ENCODE results near the gene ATXN1L.
"Not testable (repeated sequence)": the region's sequence is repeated elsewhere in the genome, so short reads cannot be mapped to it uniquely, and the experiment has no call there.

The ATXN1L gene

GRCh38 chr16:71853413-71853812, 7.6 kb downstream of the ATXN1L start:
- H3K4me3 ChIP-seq (ENCODE audit: low read depth, low read length) = no peak overlapping the region
- no peak for TF ChIP-seq CTCF (IDR thresholded peaks at IDR 0.05; ENCODE audit: low read depth, low read length)

GRCh38 chr16:71854369-71854948, 8.7 kb downstream of the ATXN1L start:
- H3K4me3 ChIP-seq (ENCODE audit: low read depth, low read length) = no peak overlapping the region
- no peak for TF ChIP-seq CTCF (IDR thresholded peaks at IDR 0.05; ENCODE audit: low read depth, low read length)

- no peak for TF ChIP-seq CTCF (IDR thresholded peaks at IDR 0.05; ENCODE audit: low read depth, low read length)
- no peak overlapping the region for H3K4me3 ChIP-seq (ENCODE audit: low read depth, low read length)
Observed at GRCh38 chr16:71855937-71856662, 10.3 kb downstream of the ATXN1L start.

GRCh38 chr16:71859762-71860521, 14.2 kb downstream of the ATXN1L start:
- no peak for TF ChIP-seq CTCF (IDR thresholded peaks at IDR 0.05; ENCODE audit: low read depth, low read length)
- H3K4me3 ChIP-seq (ENCODE audit: low read depth, low read length) = no peak overlapping the region

- no peak overlapping the region for H3K4me3 ChIP-seq (ENCODE audit: low read depth, low read length)
- no peak for TF ChIP-seq CTCF (IDR thresholded peaks at IDR 0.05; ENCODE audit: low read depth, low read length)
Observed at GRCh38 chr16:71863995-71864394, 18.2 kb downstream of the ATXN1L start.

GRCh38 chr16:71865173-71865863, 19.5 kb downstream of the ATXN1L start:
- H3K4me3 ChIP-seq (ENCODE audit: low read depth, low read length) = no peak overlapping the region
- no peak for TF ChIP-seq CTCF (IDR thresholded peaks at IDR 0.05; ENCODE audit: low read depth, low read length)

GRCh38 chr16:71867175-71867574, 21.4 kb downstream of the ATXN1L start:
- H3K4me3 ChIP-seq (ENCODE audit: low read depth, low read length) = not testable (repeated sequence)
